HepG2 (cell line): ENCODE results near the gene DNM1L.

Source experiments
- POLR2A ChIP-seq, 2 experiments: IDR thresholded peaks; 2 replicates each; pipeline ENCODE4 v1.6.1; 2011; ENCODE audit warnings: low read depth in 2 of 2, low read length in 2 of 2, mild to moderate bottlenecking in 1 of 2, moderate library complexity in 1 of 2; ENCODE audit not compliant: insufficient read depth in 1 of 2
- SMARCE1 ChIP-seq: fragments of 450-650 bp; IDR thresholded peaks from 2 replicates; pipeline ENCODE4 v1.6.1; 2017; ENCODE audit warnings: borderline replicate concordance
- ZNF589 ChIP-seq: sonication (generic); formaldehyde crosslinking; conservative IDR thresholded peaks from 2 replicates; pipeline ENCODE4 v1.8.0; 2022; ENCODE audit warnings: mild to moderate bottlenecking, moderate library complexity, missing genetic modification reagents

GRCh38 chr12:32688786-32689185, 9.7 kb downstream of the DNM1L start:
- TF ChIP-seq ZNF589 (CRISPR knock-in tag) (no peak), POLR2A (IDR thresholded peaks at IDR 0.05; ENCODE audit: insufficient read depth in 1 of 2, low read depth in 2 of 2, low read length in 2 of 2) (no peak), SMARCE1 (no peak)
